HepG2 (cell line): ENCODE data around the gene TMEM135.

Experiments
- ELF1 ChIP-seq: sonication (generic); formaldehyde crosslinking; IDR thresholded peaks from 2 replicates; pipeline ENCODE4 v1.4.0; 2020; ENCODE audit warnings: missing genetic modification reagents
- EZH2 ChIP-seq: conservative IDR thresholded peaks from 2 replicates; pipeline ENCODE4 v1.6.1; 2012; ENCODE audit warnings: mild to moderate bottlenecking, low read depth, low read length, moderate library complexity
- KLF15 ChIP-seq: sonication (generic); formaldehyde crosslinking; IDR thresholded peaks from 2 replicates; pipeline ENCODE4 v1.8.1; 2023; ENCODE audit warnings: borderline replicate concordance, mild to moderate bottlenecking, inconsistent platforms, missing genetic modification reagents, mixed read lengths
- MAFF ChIP-seq: IDR thresholded peaks from 2 replicates; pipeline ENCODE4 v1.6.1; 2011; ENCODE audit warnings: low read depth, low read length, improper control_type of control experiment
- POLR2AphosphoS5 ChIP-seq: IDR thresholded peaks from 2 replicates; pipeline ENCODE4 v1.6.1; 2012; ENCODE audit warnings: low read depth, low read length
- RFXAP ChIP-seq: sonication (generic); formaldehyde crosslinking; IDR thresholded peaks from 2 replicates; pipeline ENCODE4 v1.4.0; 2020; ENCODE audit warnings: missing genetic modification reagents, borderline replicate concordance
- ZBTB21 ChIP-seq: sonication (generic); formaldehyde crosslinking; IDR thresholded peaks from 2 replicates; pipeline ENCODE4 v1.4.0; 2020; ENCODE audit warnings: missing genetic modification reagents
- ZNF335 ChIP-seq: sonication (generic); formaldehyde crosslinking; IDR thresholded peaks from 2 replicates; pipeline ENCODE4 v1.4.0; 2020; ENCODE audit warnings: missing genetic modification reagents
- ZNF703 ChIP-seq: sonication (generic); formaldehyde crosslinking; IDR thresholded peaks from 2 replicates; pipeline ENCODE4 v1.5.1; 2020; ENCODE audit warnings: missing genetic modification reagents, mild to moderate bottlenecking, moderate library complexity, borderline replicate concordance
- TF ChIP-seq, protein P1 (sequence below): sonication (generic); formaldehyde crosslinking; IDR thresholded peaks from 2 replicates; pipeline ENCODE4 v1.5.0; 2020; ENCODE audit warnings: mild to moderate bottlenecking, missing genetic modification reagents, moderate library complexity
- TF ChIP-seq, protein P2 (sequence below), 2 experiments: fragments of 450-650 bp in 1 of 2; sonication (generic) in 1 of 2; formaldehyde crosslinking in 1 of 2; IDR thresholded peaks; 2 replicates each; pipeline versions ENCODE4 v1.6.1 to v1.8.0; 2016 to 2022; ENCODE audit warnings: antibody characterized with exemption in 1 of 2, mild to moderate bottlenecking in 1 of 2, missing genetic modification reagents in 1 of 2
- TF ChIP-seq, protein P3 (sequence below), 2 experiments: IDR thresholded peaks; 2 replicates each; pipeline ENCODE4 v1.6.1; 2011 to 2012; ENCODE audit warnings: low read length in 2 of 2, borderline replicate concordance in 1 of 2, low read depth in 1 of 2, mild to moderate bottlenecking in 1 of 2, moderate library complexity in 1 of 2
- TF ChIP-seq, protein P4 (sequence below): sonication (generic); formaldehyde crosslinking; IDR thresholded peaks from 2 replicates; pipeline ENCODE4 v1.4.0; 2020; ENCODE audit warnings: missing genetic modification reagents
- TF ChIP-seq, protein P5 (sequence below): IDR thresholded peaks from 2 replicates; pipeline ENCODE4 v1.6.1; 2016; ENCODE audit warnings: missing genetic modification reagents, missing compliant biosample characterization

DNA sequence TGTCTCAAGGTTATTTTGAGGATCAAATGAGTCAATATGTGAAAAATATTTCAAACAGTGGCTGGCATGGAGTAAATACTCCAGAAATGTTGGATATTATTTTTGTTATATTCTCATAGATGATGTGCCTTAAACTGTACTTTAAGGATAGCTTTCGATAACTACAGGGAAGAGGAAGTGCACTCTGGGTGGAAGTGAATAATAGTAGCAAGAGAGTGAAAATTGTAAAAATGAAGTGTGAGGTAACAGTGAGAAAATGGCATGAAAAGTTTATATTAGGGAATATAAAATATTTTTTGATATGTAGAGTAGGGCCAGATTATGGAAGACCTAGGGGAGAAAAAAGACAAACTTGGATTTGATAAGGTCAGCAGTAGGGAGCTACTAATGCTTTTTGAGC is 258.9 kb downstream of the TMEM135 start:
- TF ChIP-seq, protein P1, sequence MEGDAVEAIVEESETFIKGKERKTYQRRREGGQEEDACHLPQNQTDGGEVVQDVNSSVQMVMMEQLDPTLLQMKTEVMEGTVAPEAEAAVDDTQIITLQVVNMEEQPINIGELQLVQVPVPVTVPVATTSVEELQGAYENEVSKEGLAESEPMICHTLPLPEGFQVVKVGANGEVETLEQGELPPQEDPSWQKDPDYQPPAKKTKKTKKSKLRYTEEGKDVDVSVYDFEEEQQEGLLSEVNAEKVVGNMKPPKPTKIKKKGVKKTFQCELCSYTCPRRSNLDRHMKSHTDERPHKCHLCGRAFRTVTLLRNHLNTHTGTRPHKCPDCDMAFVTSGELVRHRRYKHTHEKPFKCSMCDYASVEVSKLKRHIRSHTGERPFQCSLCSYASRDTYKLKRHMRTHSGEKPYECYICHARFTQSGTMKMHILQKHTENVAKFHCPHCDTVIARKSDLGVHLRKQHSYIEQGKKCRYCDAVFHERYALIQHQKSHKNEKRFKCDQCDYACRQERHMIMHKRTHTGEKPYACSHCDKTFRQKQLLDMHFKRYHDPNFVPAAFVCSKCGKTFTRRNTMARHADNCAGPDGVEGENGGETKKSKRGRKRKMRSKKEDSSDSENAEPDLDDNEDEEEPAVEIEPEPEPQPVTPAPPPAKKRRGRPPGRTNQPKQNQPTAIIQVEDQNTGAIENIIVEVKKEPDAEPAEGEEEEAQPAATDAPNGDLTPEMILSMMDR (CRISPR knock-in tag) = no peak
- TF ChIP-seq ZNF335 (CRISPR knock-in tag) (no peak), ELF1 (CRISPR knock-in tag) (no peak), MAFF (no peak), KLF15 (no peak), POLR2AphosphoS5 (no peak), RFXAP (no peak), ZNF703 (no peak), ZBTB21 (CRISPR knock-in tag) (no peak), EZH2 (no peak)
- TF ChIP-seq, protein P2, sequence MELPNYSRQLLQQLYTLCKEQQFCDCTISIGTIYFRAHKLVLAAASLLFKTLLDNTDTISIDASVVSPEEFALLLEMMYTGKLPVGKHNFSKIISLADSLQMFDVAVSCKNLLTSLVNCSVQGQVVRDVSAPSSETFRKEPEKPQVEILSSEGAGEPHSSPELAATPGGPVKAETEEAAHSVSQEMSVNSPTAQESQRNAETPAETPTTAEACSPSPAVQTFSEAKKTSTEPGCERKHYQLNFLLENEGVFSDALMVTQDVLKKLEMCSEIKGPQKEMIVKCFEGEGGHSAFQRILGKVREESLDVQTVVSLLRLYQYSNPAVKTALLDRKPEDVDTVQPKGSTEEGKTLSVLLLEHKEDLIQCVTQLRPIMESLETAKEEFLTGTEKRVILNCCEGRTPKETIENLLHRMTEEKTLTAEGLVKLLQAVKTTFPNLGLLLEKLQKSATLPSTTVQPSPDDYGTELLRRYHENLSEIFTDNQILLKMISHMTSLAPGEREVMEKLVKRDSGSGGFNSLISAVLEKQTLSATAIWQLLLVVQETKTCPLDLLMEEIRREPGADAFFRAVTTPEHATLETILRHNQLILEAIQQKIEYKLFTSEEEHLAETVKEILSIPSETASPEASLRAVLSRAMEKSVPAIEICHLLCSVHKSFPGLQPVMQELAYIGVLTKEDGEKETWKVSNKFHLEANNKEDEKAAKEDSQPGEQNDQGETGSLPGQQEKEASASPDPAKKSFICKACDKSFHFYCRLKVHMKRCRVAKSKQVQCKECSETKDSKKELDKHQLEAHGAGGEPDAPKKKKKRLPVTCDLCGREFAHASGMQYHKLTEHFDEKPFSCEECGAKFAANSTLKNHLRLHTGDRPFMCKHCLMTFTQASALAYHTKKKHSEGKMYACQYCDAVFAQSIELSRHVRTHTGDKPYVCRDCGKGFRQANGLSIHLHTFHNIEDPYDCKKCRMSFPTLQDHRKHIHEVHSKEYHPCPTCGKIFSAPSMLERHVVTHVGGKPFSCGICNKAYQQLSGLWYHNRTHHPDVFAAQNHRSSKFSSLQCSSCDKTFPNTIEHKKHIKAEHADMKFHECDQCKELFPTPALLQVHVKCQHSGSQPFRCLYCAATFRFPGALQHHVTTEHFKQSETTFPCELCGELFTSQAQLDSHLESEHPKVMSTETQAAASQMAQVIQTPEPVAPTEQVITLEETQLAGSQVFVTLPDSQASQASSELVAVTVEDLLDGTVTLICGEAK (IDR thresholded peaks at IDR 0.05) = no peak
- TF ChIP-seq, protein P2 (CRISPR knock-in tag; IDR thresholded peaks at IDR 0.05) = no peak
- TF ChIP-seq, protein P3, sequence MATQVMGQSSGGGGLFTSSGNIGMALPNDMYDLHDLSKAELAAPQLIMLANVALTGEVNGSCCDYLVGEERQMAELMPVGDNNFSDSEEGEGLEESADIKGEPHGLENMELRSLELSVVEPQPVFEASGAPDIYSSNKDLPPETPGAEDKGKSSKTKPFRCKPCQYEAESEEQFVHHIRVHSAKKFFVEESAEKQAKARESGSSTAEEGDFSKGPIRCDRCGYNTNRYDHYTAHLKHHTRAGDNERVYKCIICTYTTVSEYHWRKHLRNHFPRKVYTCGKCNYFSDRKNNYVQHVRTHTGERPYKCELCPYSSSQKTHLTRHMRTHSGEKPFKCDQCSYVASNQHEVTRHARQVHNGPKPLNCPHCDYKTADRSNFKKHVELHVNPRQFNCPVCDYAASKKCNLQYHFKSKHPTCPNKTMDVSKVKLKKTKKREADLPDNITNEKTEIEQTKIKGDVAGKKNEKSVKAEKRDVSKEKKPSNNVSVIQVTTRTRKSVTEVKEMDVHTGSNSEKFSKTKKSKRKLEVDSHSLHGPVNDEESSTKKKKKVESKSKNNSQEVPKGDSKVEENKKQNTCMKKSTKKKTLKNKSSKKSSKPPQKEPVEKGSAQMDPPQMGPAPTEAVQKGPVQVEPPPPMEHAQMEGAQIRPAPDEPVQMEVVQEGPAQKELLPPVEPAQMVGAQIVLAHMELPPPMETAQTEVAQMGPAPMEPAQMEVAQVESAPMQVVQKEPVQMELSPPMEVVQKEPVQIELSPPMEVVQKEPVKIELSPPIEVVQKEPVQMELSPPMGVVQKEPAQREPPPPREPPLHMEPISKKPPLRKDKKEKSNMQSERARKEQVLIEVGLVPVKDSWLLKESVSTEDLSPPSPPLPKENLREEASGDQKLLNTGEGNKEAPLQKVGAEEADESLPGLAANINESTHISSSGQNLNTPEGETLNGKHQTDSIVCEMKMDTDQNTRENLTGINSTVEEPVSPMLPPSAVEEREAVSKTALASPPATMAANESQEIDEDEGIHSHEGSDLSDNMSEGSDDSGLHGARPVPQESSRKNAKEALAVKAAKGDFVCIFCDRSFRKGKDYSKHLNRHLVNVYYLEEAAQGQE (IDR thresholded peaks at IDR 0.05; ENCODE audit: borderline replicate concordance in 1 of 2, low read depth in 1 of 2, low read length in 2 of 2) = no peak
- TF ChIP-seq, protein P4, sequence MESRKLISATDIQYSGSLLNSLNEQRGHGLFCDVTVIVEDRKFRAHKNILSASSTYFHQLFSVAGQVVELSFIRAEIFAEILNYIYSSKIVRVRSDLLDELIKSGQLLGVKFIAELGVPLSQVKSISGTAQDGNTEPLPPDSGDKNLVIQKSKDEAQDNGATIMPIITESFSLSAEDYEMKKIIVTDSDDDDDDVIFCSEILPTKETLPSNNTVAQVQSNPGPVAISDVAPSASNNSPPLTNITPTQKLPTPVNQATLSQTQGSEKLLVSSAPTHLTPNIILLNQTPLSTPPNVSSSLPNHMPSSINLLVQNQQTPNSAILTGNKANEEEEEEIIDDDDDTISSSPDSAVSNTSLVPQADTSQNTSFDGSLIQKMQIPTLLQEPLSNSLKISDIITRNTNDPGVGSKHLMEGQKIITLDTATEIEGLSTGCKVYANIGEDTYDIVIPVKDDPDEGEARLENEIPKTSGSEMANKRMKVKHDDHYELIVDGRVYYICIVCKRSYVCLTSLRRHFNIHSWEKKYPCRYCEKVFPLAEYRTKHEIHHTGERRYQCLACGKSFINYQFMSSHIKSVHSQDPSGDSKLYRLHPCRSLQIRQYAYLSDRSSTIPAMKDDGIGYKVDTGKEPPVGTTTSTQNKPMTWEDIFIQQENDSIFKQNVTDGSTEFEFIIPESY (CRISPR knock-in tag) = no peak
- TF ChIP-seq, protein P5, sequence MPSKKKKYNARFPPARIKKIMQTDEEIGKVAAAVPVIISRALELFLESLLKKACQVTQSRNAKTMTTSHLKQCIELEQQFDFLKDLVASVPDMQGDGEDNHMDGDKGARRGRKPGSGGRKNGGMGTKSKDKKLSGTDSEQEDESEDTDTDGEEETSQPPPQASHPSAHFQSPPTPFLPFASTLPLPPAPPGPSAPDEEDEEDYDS (CRISPR knock-in tag) = no peak
